HG02678 (cell line): ENCODE data around the gene SLC22A23.

ENCODE experiments used
- ATAC-seq: cut with Tn5 transposase; IDR thresholded peaks from one replicate; pipeline ENCODE4 v1.9.1; 2021; ENCODE audit warnings: mild to moderate bottlenecking, moderate library complexity; ENCODE audit not compliant: unreplicated experiment

SLC22A23 gene

DNA sequence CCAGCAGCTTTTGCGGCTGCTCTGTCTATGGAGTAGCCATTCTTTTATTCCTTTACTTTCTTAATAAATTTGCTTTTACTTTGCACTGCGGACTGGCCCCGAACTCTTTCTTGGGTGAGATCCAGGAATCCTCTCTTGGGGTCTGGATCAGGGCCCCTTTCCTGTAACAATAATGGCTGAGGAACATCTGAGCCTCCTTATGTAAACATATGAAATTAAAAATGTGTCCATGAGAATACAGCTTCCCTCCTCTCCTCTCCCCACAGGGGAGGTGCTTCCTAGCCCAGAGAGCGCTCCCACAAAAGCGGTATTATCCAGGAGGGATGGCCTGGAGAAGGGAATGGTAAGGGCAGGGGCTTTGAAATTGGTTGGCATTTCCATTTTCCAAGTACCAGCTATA is 117.0 kb downstream of the SLC22A23 start:
- ATAC-seq, result no peak

DNA sequence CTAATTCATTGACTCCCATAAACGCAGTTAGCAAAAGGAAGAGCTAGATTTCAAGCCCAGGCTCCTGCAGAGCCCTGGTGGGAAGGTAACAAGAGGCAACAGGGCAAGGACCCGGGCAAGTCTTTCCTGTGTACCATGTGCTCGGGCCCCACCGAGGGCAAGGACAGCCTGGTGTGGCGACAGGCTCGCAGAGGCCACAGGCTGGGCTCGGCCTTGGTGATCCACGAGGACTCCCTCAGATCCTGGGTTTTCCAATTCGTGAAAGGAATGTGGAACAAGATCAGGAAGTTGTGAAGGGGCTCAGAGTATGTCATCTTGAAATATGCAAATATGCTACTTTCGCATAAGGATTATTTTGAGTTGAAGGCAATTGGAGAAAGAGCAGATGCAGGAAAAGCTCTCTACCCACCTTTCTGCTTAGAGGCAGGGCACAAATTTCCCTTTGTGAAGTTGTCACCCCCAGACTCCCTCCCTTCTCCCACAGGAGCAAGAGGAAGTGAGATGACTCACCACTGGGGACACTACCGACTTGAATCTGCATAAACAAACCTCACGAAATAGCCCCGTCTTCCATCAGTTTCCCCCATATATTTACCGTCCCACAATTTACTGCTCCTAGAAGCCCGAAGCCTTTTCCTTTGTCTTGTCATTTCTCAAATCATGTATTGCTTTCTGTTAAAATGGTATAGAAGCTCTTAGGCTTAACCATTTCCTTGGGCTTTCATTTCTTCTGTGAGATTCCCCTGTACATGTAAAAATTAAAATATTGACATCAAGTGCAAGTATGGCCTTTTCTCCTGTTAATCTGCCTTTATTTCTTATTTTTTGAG is 119.1 kb downstream of the SLC22A23 start:
- no peak for ATAC-seq

DNA sequence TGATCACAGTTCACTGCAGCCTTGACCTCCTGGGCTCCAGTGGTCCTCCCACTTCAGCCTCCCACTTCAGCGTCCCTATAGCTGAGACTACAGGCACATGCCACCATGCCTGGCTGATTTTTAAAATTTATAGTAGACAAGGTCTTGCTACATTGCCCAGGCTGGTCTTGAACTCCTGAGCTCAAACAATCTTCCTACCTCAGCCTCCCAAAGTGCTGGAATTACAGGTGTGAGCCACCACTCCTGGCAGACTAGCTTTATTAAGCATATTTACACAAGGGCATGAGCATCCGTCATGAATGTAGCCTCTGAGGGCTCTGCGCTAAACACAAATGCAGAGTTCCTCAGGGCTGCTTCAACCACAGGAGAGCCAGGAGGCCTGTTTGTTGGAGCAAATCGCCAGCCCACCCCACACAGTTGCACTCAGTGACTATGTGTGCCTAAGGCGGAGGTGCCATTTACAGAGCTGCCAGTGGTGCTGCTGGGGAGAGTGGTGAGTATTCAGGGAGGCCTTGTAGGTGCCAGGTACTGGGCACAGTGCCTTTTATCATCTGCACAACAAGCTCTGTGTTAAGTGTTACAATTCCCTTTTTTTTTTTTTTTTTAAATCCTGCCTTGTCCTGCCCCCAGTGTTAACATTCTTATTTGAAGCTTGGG is 119.9 kb downstream of the SLC22A23 start:
- ATAC-seq, result no peak

DNA sequence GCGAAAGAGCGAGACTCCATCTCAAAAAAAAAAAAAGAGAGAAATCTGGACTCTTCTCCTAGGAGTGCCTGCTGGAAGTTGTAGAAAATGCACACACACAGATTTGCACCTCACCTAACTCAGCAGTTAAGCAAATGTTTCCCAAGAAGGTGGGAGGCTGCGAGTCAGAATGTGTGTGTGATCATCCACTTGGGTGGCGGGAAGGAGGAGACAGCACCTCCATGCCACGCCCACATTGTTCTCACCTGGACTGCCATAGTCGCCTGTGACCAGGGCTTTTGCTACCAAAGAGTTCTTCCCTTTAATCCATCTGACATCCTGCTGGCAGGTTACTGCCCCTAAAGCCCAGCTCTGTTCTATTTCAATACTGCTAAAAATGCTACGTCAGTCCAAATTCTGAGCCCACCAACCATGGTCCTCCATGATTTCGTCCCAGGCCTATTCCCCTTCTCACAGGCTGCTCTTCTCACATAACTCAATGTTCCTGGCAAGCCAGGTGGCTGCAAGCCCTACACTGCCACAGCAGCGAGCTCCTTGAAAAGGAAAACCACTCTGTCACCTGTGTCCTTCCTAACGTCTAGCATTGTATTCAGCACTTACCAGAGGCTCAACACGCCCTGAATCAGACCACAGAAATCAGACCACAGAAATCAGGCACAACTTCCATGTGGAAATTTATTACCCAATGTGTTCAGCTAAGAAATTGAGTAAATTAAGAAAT is 120.6 kb downstream of the SLC22A23 start:
- ATAC-seq, result no peak

DNA sequence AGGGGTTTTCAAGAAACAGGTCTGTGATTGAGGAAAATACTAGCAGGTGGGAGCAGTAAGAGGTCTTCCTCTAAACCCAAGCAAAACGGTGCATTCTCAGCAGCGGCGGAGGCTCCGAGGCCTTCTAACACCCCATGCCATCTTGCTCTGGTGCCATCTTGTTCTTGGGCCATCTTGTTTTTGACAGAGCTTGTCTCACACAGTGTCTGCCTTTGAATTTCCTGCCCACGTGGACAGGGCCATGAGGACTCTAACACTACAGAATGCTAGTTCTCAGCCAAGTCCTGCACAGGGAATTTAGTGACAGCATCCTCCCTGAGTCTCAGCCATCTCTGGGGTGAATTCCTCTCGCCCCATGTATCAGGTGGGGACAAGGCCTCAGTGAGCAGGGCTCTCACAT is 121.7 kb downstream of the SLC22A23 start:
- ATAC-seq, result no peak

DNA sequence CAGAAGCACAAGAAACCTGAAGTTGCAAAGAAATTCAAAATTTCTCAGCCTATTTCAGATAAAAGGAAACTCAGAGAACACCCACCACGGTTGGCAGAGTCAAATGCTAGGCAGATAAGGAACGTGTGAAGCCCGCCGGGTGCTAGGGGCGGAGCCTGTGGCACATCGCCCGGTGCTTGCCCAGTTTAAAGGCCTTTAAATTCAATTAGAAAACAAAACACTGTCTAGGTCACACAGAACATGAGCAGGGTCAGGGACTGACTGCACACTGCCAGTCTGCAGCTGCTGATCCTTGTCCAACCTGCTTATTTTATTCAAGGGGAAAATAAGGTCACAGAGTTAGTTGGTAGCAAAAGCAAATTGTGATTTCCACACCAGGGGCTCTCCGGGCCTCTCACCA is 122.3 kb downstream of the SLC22A23 start:
- no peak for ATAC-seq

DNA sequence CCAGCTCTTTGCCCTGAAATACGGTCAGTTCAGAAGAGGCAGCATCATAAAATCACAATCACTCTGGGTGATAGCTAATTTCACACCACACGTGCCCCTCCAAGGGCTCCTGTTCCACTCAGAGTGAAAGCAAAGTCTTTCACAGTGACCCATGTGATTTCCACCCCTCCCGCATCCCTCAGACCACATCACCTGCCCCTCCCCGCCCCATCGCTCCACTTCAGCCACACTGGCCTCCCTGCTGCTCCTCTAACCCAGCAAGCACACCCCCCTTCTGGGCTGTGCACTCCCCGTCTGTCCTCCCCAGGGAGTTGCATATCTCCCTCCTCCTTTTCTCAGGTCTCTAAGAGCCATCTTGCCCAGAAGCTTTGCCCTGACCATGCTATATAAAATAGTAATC is 123.6 kb downstream of the SLC22A23 start:
- ATAC-seq, result peak; percentile 65

DNA sequence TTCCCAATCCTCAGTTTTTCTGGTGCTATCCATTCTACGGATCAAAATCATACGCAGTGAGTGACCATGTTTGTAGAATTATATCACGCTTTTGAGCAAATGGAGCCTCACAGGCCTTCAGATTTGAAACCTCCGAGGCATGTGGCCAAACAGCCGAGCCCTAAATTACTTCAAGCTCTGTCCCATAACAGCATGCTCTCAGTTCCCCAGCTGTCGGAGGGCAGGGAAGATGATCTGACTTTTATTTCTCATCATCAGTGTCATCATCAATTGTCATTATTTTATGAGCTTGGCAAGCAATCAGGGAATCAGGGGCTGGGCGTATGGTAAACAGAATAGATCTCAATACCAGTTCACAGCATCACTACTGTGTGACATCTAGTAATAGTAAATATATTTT is 124.9 kb downstream of the SLC22A23 start:
- ATAC-seq, result no peak

DNA sequence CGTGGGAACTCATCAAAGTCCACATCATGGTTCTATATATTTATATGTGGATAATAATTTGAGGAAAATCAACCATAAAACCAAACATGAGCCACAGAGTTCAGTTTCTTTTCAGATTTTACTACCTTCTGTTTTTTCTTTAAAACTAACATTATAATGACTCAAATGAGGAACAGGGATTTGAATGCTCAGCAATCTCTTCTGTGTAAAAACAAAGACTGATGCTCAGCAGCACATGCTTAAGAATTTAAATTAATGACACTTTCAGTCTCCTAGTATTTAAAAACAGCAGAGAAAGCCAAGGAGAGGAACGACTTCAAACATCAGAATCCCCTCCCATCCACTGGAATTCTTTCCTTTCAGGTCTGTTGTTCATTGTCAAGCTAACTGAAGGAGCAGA is 125.4 kb downstream of the SLC22A23 start:
- ATAC-seq, result no peak

DNA sequence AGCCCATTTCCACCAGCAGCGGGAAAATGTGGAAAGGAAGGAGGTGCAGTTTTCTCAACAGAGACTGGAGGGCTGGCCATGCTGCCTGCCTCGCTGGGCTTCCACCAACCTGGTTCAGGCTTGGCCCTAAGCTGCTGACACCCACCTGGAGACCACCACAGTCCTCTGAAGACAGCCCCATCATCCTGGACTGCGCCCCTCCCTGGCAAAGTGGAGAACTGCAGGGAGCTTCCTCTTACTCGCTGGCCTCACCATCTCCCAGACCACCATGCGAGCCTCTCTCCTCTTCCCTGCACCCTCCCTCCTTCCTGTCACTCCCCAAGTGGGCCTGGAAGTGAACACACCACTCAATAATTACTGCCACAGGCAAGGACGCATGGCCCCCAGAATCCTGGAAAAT is 126.7 kb downstream of the SLC22A23 start:
- ATAC-seq, result no peak

DNA sequence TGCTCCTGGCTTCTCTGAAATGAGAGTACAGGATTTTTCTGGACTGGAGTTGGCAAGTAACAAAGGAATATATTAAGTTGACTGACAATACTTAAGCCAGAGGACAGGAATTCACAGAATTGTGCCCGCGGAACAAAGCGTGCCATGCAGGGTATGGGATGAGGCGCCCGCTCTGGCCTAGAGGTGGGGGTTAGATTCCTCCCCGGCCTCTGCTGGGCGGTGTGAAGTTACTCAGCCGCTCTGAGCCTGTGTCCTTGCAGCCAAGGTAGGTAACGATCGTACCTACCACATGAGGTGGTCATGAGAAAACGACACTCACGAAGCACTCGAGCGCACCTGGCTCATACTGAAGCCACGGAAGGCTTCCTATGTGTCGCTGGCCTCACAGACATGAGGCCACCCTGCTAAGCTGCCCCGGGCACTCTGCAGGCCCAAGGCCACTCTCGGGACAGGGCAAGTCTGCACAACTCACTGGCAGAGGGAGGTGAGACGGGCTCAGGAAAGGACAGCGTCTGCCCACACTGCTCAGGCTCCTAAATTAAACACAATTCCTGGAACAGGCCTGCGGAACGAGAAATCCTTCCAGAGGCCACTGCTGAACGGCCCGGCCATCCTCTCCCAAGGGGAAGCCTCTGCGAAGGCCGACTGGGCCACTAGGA is 127.3 kb downstream of the SLC22A23 start:
- no peak for ATAC-seq

DNA sequence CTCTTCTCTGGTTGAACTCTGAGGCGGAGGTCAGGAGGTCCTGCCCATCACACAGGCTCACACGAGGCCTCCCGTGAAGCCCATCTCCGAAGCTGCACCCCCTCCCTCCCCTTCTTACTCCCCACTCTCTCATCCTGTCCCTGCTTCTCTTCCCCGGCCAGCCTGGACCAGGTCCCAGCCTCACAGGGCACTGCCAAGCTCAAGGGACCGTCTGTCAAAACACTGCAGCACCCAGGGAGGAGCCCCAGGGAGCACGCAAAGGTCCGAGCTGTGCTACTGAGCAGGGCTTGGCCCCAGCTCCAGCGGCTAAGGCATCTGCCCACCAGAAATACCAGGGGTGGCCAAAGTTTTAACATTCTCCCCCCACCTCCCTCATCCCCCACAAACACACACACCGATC is 128.1 kb downstream of the SLC22A23 start:
- ATAC-seq, result no peak

DNA sequence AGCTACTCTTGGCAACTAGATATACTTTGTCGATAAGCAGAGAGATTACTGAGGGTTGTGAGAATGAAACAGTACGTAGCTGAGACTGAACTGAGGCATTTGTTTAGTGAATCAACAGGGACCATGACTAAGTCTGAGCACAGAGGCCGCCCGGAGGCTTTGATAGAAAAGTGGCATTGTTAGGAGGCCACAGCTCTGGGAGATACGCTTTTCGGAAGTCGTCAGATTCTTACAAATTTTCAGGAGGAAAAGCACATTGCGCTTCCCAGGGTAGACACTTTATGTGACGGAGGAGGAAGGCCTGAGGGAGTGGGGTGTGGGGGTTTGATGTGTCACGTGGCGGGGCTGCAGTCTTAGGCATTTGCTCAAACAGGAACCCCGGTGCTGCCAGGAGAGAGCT is 128.7 kb downstream of the SLC22A23 start:
- no peak for ATAC-seq

DNA sequence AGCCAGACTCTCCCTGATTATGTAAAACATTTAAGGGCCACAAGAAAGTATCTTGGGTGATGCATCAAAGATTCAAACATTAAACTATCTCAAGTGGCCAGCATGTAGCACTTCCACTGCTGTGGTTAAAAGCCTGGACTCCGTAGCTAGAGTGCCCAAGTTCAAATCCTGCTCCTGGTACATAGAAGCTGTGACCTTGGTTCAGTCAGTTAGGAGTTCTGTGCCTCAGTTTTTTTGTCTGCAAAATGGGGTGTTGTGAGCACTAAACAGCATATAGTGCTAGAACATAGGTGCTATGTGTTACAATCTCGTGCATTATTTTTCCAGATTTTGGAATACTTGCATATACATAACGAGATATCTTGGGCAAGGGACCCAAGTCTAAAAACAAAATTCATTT is 129.4 kb downstream of the SLC22A23 start:
- no peak for ATAC-seq

DNA sequence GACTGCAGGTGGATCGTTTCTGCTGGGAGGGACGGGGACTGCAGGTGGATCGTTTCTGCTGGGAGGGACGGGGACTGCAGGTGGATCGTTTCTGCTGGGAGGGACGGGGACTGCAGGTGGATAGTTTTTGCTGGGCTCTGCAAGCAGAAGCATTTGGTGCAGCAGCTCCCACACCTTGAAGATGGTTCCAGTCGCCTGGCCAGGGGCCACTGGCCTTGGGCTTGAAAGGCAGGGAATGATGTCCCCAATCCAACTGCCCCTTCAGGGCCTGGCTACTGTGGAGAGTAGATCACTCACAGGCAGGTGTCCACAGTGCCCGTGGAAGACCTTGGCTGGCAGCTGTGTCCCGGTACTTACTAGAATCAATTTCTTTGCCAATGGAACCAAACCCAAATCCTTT is 129.9 kb downstream of the SLC22A23 start:
- ATAC-seq, result no peak

DNA sequence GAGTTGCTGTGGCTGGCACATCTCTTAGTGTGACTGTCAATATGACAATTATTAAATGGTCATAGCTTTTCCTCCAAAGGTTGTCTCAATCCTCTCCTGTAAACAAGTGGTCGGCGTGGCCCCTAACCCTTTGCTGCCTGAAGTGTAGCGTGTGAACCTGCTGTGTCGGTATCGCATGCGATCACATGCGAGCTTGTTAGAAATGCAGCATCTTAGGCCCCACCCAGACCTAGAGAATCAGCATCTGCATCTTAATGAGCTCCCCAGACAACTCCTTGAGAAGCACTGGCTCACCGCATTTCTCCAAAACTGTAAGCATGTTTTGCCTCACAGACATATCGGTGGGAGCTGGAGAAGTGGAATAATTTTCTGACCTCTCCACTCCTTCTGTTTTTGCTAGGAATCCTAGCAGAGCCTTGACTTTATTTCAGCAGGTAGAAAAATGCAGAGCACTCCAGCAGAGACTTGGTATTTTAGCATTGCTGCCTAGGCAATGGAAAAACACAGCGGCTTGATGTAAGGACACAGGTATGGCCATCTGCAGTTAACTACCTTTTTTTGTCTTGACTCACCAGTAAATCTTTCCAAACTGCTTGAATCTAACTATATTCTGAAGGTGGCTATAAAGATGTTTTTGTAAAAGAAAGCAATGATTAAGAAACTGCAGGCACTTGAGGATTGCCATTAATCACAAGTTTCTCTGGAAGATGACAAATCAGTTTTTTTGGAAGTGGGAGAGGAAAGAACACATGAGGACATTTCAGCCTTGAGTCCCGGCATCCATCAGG is 130.5 kb downstream of the SLC22A23 start:
- ATAC-seq, result no peak

DNA sequence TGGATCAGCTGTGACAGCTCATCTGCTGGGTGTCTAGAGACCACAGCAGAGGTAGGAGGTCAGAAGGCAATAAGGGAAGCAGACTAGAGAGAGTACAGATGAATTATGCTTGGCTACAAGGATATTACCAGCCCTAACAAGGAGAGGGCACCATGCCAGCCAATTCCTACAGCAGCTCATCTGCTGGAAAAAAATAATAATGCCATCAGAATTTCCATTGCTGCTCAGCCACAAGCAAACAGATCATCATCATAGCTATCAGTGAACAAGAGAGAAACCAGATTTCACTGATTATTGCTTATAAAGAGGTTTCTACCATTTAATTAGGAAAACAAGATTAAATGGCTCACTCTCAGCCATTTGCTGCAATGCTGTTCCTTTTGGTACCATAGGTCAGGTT is 131.6 kb downstream of the SLC22A23 start:
- ATAC-seq, result no peak

DNA sequence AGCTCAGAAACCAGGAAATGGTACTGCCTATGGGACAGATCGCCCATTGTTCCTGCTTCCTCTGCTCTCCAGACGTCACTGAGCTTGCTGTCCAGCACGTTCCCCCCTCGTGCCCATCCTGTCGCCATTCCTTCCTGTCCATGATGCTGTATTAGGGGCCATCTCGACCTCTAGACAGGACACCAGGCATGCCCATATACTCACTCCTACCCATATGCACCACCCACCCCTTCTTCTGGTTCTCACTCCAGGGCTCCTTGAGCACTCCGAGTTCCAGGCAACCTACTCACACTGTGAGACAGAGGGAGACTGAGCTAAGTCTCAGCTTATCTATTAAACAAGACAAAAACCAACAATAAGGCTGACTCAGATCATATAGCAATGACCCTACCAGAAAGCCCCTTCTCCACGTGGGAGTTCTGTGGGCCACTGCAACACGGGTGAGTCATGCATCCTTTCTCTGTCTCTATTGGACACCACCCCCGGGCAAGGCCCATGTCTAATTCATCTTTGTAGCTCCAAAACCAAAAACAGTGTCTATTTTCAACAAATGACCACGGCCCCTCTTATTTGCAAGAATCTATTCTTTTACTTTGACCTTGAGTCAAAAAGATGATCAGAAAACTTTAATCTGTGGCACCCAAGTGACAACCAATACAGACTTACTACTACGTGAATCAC is 132.4 kb downstream of the SLC22A23 start:
- ATAC-seq, result peak; percentile 87

DNA sequence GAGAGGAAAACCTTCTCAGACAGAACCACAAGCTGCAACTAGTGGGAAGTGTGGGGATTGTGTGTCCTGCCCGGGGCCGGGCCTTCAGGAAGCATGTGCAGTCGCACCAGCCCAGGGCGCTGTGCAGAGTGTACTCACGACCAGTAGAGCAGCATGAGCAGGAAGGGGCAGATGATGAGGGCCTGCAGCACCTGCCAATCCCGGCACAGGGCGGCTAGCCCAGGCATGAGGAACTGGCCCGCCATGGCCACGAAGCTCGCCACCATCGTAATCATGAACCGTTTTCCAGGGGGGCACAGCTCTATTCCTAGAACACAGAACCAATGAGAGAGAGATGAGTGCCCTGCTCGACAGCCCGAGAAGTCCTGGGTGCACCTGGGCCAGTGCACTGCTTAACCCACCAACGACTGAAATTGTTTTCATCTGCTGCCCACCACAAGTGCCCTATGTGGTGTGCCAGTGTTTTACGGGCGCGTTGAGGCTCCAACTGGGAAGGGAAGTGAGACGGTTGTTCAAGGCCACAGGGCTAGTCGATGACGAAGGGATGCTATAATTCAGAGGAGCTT is 133.1 kb downstream of the SLC22A23 start:
- no peak for ATAC-seq

DNA sequence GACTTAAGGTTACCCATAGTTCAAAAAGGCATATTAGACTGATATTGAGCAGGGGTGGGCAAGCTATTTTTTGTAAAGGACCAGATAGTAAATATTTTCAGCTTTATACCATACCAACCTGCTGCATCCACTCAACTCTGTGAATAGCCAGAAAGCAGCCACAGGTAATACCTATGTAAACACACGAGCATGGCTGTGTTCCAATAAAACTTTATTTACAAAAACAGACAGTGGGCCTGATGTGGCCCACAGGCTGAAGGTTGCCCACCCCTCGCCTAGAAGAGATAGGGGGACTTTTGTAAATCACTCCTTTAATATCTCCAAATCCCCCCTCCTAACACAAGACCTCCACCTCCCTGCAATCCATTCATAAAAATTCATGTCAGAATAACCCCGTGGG is 133.7 kb downstream of the SLC22A23 start:
- no peak for ATAC-seq
